Measurements from ENCODE around the gene ZNF641.

The ZNF641 gene

DNA sequence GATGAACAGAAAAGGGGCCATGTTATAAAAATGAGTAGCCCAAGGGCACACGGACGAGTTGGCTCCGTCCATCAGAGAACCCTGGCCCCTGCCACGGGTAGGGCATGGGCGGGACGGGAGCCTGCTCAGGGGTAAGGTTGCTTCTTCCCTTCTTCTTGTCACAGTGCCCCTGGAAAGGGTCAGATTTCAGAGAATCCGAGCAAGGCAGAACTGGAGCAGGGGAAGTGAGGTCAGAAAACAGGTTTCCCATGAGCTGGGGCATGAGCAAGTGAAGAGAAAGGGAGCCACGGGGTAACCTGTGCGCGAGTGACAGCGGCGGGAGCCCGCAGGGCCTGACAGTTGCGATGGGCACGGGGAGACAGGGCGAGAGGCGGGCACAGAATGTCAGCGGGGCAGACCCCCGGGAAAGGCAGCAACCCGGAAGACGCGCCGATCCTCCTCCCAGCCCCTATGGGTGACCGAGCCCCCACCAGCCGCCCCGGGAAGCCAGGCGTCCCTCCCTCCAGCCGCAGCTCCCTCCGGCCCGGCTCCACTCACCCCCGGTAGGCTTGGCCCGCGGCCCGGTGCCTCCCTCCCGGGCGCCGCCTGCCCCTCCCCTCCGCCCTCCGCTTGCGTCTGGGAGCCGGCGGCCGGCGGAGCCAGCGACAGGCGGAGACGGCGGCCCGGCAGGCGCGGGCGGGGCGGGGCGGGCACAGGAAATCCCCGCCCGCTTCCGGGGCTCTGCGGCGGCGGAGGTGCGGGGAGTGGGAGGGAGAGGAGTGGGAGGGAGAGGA is at the start of gene ZNF641:
Gene ZNF641, minus strand, starts transcription at position 671 of the 773 bp plus-strand sequence. CDS start 2,829 bp downstream, outside the sequence.
- peak; percentile 57 for DNase-seq (ENCODE audit: low read depth)

DNA sequence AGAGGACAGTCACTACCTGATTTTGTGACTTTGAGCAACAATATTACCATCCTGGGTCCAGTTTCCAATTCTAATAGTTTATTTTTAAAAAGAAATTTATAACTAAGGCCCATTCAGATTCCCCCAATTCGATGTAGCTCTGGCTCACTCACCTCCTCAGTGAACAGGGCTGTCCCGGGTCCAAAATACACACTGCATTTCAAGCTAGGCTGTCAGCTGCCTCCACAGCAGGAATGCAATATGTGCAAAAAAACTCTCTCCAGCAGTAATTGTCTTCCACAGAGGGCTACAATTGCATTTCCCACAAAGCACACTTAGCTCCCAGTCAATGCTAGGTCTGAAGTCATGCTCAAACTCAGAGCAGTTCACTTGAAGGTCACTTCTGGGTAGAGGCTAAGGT is 39.3 kb upstream of the ZNF641 start:
- no peak for DNase-seq (ENCODE audit: low read depth)

DNA sequence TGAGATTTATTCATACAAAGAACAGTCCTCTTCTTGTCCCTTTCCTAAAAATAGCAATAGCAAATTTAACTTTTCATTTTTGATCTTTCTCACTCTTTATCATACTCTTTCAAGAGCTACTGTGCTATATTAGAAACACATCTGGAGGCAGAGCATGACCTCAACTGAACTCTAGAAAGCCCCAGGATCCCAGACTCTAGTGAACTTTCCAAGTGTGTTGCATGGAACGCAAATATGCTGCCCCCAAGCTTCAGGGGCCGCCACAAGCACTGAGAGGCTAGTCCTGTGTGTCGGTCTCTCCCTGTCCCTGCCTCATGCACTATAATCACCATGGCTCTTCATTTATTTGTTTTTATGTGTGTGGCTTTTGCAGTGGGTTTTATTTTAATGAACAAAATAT is 38.7 kb upstream of the ZNF641 start:
- DNase-seq (ENCODE audit: low read depth): no peak

DNA sequence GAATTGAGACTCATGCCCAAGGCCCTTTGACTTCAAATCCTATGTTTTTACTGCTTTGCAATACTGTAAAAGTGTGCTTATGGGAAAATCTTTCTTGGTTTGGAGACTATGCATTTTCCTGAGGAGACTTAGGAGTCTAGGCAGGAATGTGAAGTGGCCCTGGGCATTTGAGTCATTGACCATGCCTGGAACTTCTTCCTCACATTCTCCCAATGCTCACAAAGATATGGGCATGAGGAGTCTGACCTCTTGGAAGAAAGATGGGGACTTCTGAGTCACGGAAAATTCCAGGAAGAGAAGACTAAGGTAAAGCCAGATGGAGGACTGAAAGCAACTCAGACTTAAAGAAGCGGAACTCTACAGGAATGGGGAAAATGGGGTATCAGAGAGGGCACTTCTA is 38.2 kb upstream of the ZNF641 start:
- DNase-seq (ENCODE audit: low read depth): no peak

DNA sequence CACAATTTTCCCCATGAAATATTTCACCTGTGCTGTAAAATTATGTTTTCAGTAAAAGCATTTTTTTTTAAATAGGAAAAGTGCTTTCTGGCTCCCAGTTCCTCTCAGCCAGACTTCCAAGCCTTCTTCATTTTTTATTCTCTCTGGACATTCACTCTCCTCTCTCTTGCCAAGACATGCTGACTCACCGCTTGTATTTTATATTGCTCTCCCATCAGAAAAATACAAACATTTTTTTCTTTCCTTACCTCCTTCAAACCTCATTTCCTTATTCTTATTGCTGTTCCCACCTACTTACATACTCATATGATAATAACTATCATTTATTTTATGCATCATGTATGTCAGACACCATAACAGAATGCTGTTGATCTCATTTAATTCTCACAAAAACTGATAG is 37.7 kb upstream of the ZNF641 start:
- DNase-seq (ENCODE audit: low read depth): no peak

DNA sequence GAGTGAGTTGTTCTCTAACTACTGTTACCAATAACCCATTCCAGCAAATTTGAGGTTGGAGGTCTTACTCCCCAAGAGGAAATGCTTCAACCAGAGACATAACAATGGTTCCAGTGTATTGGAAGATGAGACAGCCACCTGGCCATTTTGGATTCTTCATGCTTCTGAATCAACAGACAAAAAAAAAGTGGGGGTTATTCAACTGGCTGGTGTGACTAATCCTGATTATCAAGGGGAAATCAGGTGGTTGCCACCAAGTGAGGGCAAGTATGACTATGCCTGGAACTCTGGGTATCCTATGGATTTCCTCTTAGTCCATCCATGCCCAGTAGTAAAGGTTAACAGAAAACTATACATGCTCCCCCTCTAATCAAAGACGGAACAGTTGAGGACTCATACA is 29.9 kb upstream of the ZNF641 start:
- no peak for DNase-seq (ENCODE audit: low read depth)

DNA sequence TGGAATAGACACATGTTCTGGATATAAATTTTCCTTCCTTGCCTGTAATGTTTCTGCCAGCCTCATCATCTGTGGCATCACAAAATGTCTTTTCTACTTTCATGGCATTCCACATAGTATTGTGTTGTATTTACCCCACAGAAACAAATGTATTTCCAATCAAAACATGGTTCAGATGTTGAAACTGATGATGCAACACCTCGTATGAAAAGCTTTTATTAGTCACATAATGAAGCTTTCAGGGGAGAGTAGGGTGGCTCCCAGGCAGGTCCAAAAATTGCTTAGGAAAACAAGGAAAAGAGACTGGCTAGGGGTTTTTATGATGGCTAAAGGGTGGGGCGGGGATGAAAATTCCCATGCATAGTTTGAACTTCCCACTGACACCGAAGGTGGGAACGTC is 29.1 kb upstream of the ZNF641 start:
- DNase-seq (ENCODE audit: low read depth): no peak

DNA sequence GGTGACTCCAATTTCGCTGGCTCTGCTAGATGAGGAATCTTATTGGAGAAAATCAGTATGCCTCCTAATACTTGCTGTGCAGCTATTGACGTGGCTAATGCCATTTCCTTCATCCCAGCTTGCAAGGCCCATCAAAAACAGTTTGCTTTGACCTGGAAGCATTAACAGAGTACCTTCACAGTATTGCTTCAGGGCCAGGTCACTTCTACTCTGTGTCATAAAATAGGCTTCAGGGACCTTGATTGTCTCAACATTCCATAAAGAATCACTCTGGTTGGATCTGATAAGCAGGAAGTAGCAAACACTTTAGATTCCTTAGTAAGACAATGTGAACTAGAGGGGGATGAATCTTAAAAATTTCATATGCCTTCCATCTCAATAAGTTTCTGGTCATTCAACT is 26.9 kb upstream of the ZNF641 start:
- no peak for DNase-seq (ENCODE audit: low read depth)

DNA sequence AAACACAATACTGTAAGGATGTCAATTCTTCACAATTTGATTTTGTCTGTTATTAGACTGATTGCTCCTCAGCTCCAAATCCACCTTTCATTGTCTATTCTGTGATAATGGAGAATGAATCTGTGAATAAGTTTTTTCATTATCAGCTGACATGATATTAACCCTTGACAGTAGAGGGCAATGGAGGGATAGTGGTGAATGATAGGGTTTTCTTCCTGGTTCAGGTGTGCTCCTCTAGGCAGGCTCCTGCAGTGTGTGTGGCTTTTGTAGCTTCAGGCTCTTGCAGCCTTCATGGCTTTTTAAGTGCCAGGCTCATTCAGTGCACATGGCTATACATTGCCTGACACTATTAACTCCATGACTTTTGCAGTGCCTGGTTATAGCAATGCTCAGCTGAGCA is 23.4 kb upstream of the ZNF641 start:
- DNase-seq (ENCODE audit: low read depth): no peak

DNA sequence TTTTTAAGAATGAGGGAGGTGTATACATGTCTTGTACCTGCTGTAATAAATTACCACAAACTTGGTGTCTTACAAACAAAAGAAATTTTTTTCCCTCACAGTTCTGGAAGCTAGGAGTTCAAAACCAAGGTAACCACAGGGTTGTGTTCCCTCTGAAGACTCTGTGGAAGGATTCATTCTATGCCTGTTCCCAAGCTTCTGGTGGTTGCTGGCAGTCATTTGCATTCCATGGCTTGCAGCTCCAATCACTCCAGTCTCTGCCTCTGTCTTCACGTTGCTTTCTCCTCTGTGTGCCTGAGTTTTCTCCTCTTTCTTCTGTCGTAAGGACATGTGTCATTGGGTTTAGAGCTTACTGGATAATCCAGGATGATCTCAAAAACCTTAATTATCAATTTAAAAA is 15.4 kb upstream of the ZNF641 start:
- no peak for DNase-seq (ENCODE audit: low read depth)

DNA sequence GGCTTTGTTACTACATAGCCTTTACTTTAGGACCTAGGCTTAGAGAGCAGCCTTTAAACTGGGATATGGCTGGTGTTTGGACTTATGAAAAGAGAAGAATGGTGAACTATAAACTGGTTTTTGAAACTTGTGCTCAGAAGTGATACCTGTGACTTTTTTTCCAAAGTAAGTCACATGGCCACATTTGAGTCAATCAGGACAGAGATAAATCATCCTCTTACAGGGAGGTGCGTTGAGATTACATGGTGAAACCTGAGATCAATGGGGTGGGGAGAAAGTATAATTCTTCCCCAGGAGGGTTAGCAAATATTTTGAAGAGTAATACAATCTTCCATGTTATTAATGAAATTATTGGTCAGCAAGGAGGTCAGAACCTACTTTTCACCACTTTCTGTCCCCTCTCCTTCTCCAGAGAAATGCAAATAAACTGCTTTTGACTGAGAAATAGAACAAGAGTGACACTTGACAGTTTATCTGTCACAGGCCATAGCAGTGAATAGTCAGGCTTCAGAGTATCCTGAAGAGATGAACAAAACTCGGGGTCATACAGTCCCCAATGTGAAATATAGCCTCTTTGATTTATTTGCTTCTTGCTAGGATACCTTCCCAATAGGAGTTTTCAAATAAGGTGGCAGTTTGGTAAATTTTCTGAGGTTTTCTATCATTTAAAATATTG is 11.1 kb upstream of the ZNF641 start:
- DNase-seq (ENCODE audit: low read depth): no peak

DNA sequence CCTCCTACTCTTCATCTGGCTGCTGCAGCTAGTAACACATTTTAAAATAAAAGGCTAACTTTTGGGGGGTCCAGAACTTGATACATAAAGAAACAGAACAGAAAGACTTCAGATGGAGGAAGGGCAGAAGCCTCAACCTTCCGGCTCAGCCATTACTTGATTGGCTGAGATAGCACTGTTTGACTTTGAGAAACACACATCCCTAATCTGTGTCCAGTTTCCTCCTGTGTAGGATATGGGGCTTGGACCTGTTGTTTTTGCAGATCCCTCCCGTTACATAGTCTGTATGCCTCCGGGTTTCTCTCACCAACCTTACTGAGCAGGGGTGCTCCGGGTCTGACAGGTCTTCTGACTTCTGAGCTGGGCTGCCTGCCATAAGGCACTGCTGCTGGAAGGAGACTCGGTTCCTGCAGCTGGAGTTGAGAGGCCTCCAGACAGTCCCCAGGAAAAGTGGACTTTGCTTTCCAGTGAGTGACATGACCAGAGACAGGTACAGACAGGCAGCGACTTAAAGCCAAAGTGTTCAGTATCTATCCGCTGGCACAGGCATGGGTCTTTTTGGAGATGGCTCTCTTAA is 8.3 kb upstream of the ZNF641 start:
- no peak for DNase-seq (ENCODE audit: low read depth)

DNA sequence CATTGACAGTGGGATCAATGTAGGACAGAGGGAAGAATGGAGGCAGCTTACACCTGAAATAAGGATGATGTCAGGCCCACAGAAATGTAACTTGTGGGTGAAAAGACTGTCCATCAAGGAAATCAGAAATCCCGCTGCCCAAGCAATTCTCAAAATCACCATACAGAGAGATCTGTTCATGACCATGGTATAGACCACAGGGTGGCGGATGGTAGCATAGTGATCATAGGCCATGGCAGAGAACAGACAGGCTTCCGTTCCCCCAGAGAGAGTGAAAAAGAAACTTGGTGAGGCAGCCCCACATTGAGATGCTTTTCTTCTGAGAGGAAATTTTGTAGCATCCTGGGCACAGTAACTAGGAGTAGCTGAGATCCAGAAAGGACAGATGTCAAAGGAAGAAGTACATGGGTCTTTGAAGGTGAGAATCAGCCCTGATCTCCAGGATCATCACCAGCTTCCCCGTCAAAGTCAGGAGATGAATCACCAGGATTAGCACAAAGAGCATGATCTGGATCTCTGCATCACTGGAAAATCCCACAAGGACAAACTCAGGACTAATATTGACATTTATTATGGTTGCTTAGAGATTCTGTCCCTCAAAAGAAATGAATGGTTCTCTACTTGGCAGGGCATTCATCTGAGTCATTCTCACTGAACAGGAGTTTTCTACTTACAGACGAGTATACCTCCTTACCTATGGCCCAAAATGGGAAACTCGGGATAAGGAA is 5.5 kb upstream of the ZNF641 start:
- DNase-seq (ENCODE audit: low read depth): no peak

DNA sequence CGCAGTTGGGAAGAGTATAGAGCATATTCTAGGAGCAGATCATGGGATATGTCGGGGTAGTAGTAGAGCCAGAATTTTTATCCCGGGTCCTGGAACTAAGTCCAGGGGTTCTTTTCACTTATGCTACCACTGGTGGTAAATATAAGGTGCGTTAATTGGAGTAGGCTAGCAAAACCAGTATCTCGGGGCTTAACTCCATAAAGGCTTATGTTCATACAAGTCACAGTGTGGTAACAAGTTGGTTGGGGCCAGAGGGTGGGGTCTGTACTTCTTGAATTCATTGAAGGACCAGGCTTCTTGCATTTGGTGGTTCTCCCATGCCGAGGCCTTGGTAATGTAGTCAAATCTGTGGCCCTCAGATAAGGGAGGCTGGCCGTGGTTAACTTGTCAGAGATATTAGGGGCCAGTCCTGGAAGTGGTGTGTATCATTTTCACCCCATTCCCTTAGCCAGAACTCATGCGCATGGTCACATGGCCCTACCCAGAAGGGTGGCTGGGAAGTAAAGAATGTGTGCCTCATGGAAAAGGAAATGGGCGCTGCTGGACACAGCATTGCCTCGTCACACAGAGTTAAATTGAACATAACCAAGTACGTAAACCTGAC is 1.5 kb upstream of the ZNF641 start:
- no peak for DNase-seq (ENCODE audit: low read depth)

DNA sequence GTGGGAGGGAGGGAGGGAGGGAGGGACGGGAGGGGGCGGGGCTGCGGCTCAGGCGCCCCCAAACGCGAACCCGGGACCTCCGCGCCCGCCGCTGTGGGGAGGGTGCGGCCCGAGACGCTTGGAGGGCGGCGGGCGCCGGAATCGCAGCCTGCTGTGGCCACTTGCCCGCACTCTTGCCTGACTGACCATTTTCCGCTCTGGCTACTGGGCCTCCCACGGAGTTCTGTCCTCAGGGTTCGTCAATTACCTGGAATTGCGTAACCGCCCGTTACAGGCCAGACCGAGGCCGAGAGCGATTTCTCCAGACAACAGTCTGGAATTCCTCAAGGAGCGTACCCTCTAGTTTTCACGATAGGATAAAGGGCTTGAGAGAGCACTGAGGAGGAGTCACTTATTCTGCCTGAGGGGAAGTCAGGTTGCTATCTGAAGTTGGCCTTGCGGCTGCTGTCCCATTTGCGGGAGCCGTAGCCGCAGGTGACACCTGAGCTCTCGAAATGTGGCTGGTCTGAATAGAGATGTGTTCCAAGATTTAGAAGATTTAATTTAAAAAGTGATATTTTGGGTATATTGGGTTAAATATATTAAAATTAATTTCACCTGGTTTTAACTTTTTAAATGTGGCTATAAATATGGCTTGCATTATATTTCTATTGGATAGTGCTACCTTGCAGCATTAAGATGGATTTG is 446 bp upstream of the ZNF641 start:
- DNase-seq (ENCODE audit: low read depth): no peak

DNA sequence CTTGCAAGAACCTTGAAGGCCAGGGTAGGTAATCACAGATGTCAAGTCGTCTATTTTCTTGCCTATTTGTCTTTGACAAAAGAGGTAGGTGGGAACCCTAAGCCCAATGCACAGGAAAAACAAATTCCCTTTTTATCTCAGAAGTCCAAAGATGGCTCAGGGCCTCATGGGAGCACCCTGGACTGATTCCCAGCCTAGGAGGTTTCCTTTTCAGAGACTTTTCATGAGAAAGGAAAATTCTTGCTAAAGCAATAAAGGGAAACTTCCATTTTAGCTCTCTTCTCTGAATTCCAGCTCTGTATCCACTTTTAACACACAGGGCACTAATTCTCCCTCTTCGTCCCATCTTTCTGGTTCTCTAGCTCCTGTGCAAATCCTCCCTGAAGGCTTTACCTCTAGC is 1.2 kb downstream of the ZNF641 start:
- DNase-seq (ENCODE audit: low read depth): no peak

DNA sequence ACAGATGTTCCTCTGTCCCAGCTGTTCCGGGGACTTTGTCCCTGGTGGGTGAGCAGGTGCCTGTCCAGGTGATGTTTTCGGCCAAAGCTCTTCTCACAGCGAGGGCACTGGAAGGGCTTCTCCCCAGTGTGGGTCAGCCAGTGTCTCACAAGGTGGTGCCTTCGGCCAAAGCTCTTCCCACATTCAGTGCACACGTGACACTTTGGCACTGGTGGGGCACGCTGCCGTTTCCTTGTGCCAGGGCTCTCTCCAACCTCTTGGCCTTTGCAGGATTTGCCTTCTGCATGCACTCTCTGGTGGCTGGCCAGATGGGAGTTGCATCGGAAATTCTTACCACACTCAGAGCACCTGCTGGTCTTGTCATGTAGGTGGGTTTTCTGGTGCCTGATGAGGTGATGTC is 7.7 kb downstream of the ZNF641 start:
- DNase-seq (ENCODE audit: low read depth): no peak

DNA sequence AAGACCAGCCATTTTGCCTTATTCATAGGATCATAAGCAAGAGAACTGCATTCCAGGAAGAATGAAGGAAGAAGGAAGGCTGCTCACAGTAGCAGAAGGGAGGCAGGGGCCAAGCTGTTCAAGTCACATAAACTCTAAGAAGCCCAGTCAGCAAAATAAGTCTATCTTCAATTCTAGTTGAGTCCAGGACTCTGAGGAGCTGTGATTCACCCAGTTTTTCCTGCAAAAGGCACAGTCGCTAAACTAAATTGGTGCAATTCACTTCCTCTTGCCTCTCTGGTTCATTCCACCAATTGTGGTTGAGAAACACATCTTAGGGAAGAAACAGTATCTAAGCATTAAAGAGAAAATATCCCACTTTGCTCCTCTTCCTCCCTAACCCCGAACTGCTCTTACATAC is 9.8 kb downstream of the ZNF641 start:
- DNase-seq (ENCODE audit: low read depth): no peak

DNA sequence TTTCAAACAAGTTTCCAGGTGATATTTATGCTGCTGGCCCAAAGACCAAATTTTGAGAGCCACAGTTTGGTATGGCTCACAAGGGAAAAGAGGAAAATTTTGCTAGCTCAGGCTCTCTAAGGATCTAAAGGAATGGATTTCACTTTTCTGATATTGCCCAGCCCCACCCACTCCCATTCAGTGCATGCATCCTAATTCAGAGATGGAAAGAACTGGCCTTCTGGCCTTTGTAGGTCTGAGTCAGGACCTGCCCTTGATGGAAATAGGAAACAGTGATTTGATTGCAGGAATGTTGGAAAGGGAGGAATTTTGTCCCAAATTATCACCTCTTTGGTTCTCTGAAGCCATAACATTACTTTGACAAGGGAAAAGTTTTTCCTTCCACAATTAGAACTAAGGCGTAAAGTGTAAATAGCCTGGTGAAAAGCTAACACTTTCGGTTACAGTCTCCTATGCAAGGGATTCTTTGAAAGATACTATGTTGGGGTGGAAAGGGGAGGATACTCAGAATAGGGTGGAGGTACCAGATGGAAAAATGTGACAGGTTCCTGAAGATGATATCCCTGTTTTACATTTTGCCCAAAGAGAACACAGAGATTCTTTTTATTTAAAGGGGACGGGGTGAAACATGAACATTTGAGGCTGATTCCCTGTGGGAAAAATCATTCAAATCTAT is 11.1 kb downstream of the ZNF641 start:
- no peak for DNase-seq (ENCODE audit: low read depth)

DNA sequence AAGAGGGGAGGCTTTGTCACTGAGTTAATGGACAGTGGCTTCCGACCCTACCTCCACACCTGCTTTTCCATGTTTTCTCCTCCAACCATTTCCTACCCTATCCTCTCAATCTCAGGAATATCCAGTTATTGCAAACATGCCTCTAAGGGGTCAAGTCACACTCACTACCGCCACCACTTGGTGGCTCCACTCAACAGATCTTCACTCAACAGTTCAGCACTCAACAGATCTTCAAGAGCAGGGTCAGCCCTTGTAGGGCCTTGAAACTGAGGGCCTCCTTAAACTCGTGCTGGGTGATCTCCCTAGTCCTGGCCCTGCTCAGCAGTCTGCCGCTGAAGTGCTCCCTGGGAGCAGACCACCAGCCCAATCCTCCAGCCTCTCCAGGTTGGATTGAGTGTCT is 14.2 kb downstream of the ZNF641 start:
- no peak for DNase-seq (ENCODE audit: low read depth)

DNA sequence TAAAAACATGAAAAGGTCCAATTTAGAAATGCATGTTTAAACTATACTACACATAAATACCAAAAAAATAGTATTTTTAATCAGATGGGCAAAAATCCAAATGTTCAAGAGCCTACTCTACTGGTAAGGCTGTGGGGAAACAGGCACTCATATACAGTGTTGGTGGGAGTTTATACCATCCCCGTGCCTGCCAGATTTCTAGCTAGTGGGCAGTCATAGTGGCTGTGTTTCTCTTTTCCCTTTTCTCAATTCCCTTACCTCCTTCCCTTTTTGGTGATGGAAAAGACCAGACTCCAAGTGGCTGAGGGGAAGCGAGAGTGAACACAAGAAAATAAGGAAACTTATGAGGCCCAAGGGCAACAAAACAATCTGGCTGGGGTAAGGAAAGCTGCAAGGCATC is 14.7 kb downstream of the ZNF641 start:
- no peak for DNase-seq (ENCODE audit: low read depth)

All from stimulated activated CD8-positive, alpha-beta memory T cell treated with anti-CD3 and anti-CD28 coated beads, Interleukin-15, amount 100 ng/mL, for 1 hour (primary cell).